Mesenchymal stem cell (in vitro differentiated cells and primary cell): ENCODE results near the gene NMT1.

Source experiments
- DNase-seq: peaks from one replicate; pipeline ENCODE4 v3.0.0-alpha.2; 2013
- H2AFZ ChIP-seq: one replicate; pipeline ENCODE4 v1.6.1; 2013; ENCODE audit warnings: low read depth, mild to moderate bottlenecking, control low read depth, inconsistent platforms, low read length, moderate library complexity
- H2AK5ac ChIP-seq: 2 replicates; pipeline ENCODE4 v1.6.1; 2013; ENCODE audit warnings: low read length, moderate library complexity, mild to moderate bottlenecking, inconsistent platforms; ENCODE audit not compliant: severe bottlenecking
- H2BK120ac ChIP-seq: one replicate; pipeline ENCODE4 v1.6.1; 2013; ENCODE audit warnings: low read depth, mild to moderate bottlenecking, inconsistent platforms, low read length, moderate library complexity
- H2BK12ac ChIP-seq, 2 experiments: one replicate each; pipeline ENCODE4 v1.6.1; 2013; ENCODE audit warnings: inconsistent platforms in 2 of 2, low read length in 2 of 2, mild to moderate bottlenecking in 2 of 2, moderate library complexity in 2 of 2, control low read depth in 1 of 2
- H2BK15ac ChIP-seq: one replicate; pipeline ENCODE4 v1.6.1; 2013; ENCODE audit warnings: mild to moderate bottlenecking, low read depth, inconsistent platforms; ENCODE audit not compliant: poor library complexity, severe bottlenecking
- H2BK5ac ChIP-seq: 2 replicates; pipeline ENCODE4 v1.6.1; 2013; ENCODE audit warnings: low read depth, mild to moderate bottlenecking, low read length, control low read depth, inconsistent platforms; ENCODE audit not compliant: poor library complexity, severe bottlenecking
- H3K14ac ChIP-seq, 2 experiments: one replicate each; pipeline ENCODE4 v1.6.1; 2013; ENCODE audit warnings: inconsistent platforms in 2 of 2, low read length in 2 of 2, control low read depth in 1 of 2, mild to moderate bottlenecking in 1 of 2, moderate library complexity in 1 of 2
- H3K18ac ChIP-seq, 2 experiments: one replicate each; pipeline ENCODE4 v1.6.1; 2013; ENCODE audit warnings: inconsistent platforms in 2 of 2, low read length in 2 of 2, control low read depth in 1 of 2, low read depth in 1 of 2, mild to moderate bottlenecking in 1 of 2
- H3K23ac ChIP-seq, 2 experiments: one replicate each; pipeline ENCODE4 v1.6.1; 2013; ENCODE audit warnings: inconsistent platforms in 2 of 2, low read length in 2 of 2, mild to moderate bottlenecking in 2 of 2, moderate library complexity in 2 of 2, control low read depth in 1 of 2
- H3K27ac ChIP-seq: 2 replicates; pipeline ENCODE4 v1.5.1; 2013; ENCODE audit warnings: mild to moderate bottlenecking, moderate library complexity, low read length, control low read depth, inconsistent platforms; ENCODE audit not compliant: poor library complexity, severe bottlenecking
- H3K27me3 ChIP-seq, 2 experiments: 2 replicates each; pipeline versions ENCODE4 v1.6.1 to v1.7.0; 2013; ENCODE audit warnings: low read length in 2 of 2, mild to moderate bottlenecking in 2 of 2, moderate library complexity in 2 of 2, control low read depth in 1 of 2, inconsistent platforms in 1 of 2; ENCODE audit not compliant: control insufficient read depth in 1 of 2, insufficient read depth in 1 of 2
- H3K36me3 ChIP-seq, 2 experiments: 2 replicates each; pipeline versions ENCODE4 v1.6.1 to v1.7.0; 2013; ENCODE audit warnings: low read length in 2 of 2, control low read depth in 1 of 2, inconsistent platforms in 1 of 2, low read depth in 1 of 2, mild to moderate bottlenecking in 1 of 2; ENCODE audit not compliant: insufficient read depth in 2 of 2, control insufficient read depth in 1 of 2
- H3K4ac ChIP-seq, 2 experiments: one replicate each; pipeline ENCODE4 v1.6.1; 2013; ENCODE audit warnings: inconsistent platforms in 2 of 2, low read length in 2 of 2, mild to moderate bottlenecking in 2 of 2, moderate library complexity in 2 of 2, control low read depth in 1 of 2, low read depth in 1 of 2
- H3K4me1 ChIP-seq: 2 replicates; pipeline ENCODE4 v1.6.1; 2013; ENCODE audit warnings: low read depth, low read length, control low read depth; ENCODE audit not compliant: control insufficient read depth, insufficient read depth
- H3K4me2 ChIP-seq: 2 replicates; pipeline ENCODE4 v1.6.1; 2013; ENCODE audit warnings: low read length, mild to moderate bottlenecking, inconsistent platforms; ENCODE audit not compliant: poor library complexity, severe bottlenecking
- H3K4me3 ChIP-seq, 2 experiments: 2 replicates each; pipeline versions ENCODE4 v1.5.1 to v1.7.0; 2013; ENCODE audit warnings: low read length in 2 of 2, mild to moderate bottlenecking in 2 of 2, control low read depth in 1 of 2, low read depth in 1 of 2; ENCODE audit not compliant: insufficient read depth in 1 of 2
- H3K79me1 ChIP-seq: replicated peaks from 2 replicates; pipeline ENCODE4 v1.6.1; 2013; ENCODE audit warnings: mild to moderate bottlenecking, control low read depth, low read length, inconsistent platforms; ENCODE audit not compliant: poor library complexity, severe bottlenecking
- H3K9ac ChIP-seq: 2 replicates; pipeline ENCODE4 v1.7.0; 2013; ENCODE audit warnings: mild to moderate bottlenecking, low read length, moderate library complexity
- H3K9me3 ChIP-seq: 2 replicates; pipeline ENCODE4 v1.7.0; 2013; ENCODE audit warnings: mild to moderate bottlenecking, low read length; ENCODE audit not compliant: control insufficient read depth
- H4K8ac ChIP-seq: one replicate; pipeline ENCODE4 v1.6.1; 2013; ENCODE audit warnings: inconsistent platforms, mild to moderate bottlenecking, low read length, moderate library complexity
- H4K91ac ChIP-seq: one replicate; pipeline ENCODE4 v1.6.1; 2013; ENCODE audit warnings: mild to moderate bottlenecking, low read length, inconsistent platforms
- WGBS: methylation state at CpG from one replicate; pipeline ENCODE4 v1.1.7; 2013; ENCODE audit warnings: mixed read lengths; 5-methylcytosine and 5-hydroxymethylcytosine counted together

The NMT1 gene

DNA sequence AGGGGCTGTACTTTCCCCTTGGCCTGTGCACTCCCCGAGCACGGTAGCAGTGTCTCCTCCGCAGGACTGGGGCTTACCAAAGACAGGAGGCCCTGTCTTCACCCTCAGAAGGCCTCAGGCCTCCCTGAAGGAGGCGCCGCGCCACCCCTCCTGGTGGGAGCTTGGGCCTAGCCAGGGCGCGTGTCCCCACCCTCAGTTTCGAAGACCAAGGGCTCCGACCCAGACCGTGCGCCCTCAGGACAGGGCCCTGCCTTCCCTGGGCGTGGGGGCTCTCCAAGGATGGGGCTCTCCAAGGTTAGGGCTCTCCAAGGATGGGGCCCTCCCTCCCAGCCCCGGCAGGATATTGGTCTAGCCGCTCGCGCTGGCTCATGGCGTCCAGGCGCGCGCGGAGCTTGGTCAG is 59.4 kb downstream of the NMT1 start:
- Histone ChIP-seq H3K4me1 (peaks cover 29% of the 10 kb centered on the region), H3K18ac (no peak overlapping the region), H3K9me3 (no peaks in the 10 kb centered on the region), H2BK5ac (no peak overlapping the region), H2BK120ac (no peak overlapping the region), H2AK5ac (no peak overlapping the region), H2AFZ (no peak overlapping the region), H3K9ac (no peak overlapping the region), H3K14ac (no peak overlapping the region), H3K27ac (no peak overlapping the region), H3K79me1 (peaks cover 39% of the 10 kb centered on the region), H4K8ac (no peak overlapping the region), H2BK12ac (no peak overlapping the region), H3K4me2 (no peak overlapping the region), H2BK15ac (no peak overlapping the region), H3K27me3 (no peaks in the 10 kb centered on the region), H3K23ac (no peak overlapping the region), H3K4me3 (no peak overlapping the region), H3K4ac (no peak overlapping the region), H4K91ac (peak overlapping the region; percentile 6), H3K36me3 (peaks cover 31 to 55% of the 10 kb centered on the region in 2 experiments)
- 98% methylated on average over 22 of the region's 22 CpGs for WGBS
- DNase-seq, result no peak

DNA sequence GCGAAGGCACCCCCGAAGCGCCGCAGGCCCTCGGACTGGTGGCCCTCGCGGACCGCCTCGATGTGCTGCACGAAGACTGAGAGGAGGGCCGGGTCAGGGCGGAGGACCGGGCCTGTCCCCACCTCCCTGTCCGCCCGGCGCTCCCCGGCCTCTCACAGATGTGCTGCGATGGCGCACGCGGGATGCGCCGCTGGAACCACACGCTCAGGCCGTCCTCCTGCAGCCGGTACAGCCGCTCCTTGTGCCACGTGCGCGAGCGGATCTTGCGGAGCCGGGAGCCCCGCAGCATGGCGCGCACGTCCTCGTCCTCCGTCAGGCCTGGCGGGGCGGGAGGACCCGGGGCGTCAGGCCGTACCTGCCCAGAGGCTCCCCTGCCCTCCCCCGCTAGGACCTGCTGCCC is 59.9 kb downstream of the NMT1 start:
- Histone ChIP-seq H2BK120ac (no peak overlapping the region), H3K4me3 (no peak overlapping the region), H4K8ac (no peak overlapping the region), H4K91ac (peak overlapping the region; percentile 6), H2AFZ (no peak overlapping the region), H3K27ac (no peak overlapping the region), H3K9ac (no peak overlapping the region), H3K4me1 (peaks cover 28% of the 10 kb centered on the region), H3K4me2 (no peak overlapping the region), H3K9me3 (no peaks in the 10 kb centered on the region), H2AK5ac (no peak overlapping the region), H3K14ac (no peak overlapping the region), H2BK5ac (no peak overlapping the region), H2BK12ac (no peak overlapping the region), H3K36me3 (peaks cover 28 to 55% of the 10 kb centered on the region in 2 experiments), H3K23ac (no peak overlapping the region), H3K18ac (no peak overlapping the region), H2BK15ac (peak overlapping the region; percentile 12), H3K4ac (peak overlapping the region in 1 of 2 experiments; percentile 54), H3K79me1 (peaks cover 39% of the 10 kb centered on the region), H3K27me3 (no peaks in the 10 kb centered on the region)
- WGBS, result 94% methylated on average over 45 of the region's 45 CpGs
- no peak for DNase-seq

DNA sequence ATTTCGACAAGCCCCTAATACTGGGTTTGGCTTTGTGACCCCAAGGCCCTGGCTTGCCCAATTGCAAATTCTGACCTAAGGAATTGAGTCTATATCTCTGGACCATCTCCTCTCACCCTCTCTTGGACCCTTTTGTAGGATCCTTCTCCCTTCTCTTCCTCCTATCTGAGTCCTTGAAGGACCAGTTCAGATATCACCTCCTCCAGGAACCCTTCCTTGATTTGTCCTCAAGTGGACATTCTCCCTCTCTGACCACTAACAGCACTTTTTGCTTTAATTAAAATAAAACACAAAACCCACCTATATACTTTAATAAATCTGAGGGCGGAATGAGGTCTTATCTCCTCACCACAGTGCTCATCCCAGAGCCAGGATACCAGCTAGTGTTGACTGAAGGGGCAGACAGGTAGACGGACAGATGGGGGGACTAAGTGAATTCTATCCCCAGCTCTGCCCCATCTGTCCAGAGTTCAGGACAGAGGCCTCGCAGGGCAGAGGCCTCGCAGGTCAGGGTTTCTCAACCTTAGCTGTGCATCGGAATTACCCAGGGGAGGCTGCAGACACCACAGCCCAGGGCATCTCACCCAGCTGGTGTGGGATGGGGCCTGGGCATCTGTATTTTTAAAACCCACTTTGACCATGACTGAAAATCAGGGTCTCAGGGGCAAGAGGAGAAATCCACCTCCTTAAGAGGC is 62.1 kb downstream of the NMT1 start:
- Histone ChIP-seq H3K4me1 (peaks cover 37% of the 10 kb centered on the region), H3K9me3 (no peaks in the 10 kb centered on the region), H4K8ac (peak overlapping the region; percentile 62), H2BK15ac (peak overlapping the region; percentile 87), H4K91ac (peak overlapping the region; percentile 97), H3K27ac (peak overlapping the region; percentile 44), H3K27me3 (no peaks in the 10 kb centered on the region), H3K4me3 (peak overlapping the region in 1 of 2 experiments; percentile 40), H2BK12ac (peak overlapping the region; percentile 78 to 98), H3K18ac (peak overlapping the region; percentile 55 to 95), H3K4ac (peak overlapping the region; percentile 89 to 95), H3K4me2 (no peak overlapping the region), H3K23ac (no peak overlapping the region), H3K79me1 (peaks cover 37% of the 10 kb centered on the region), H2BK120ac (peak overlapping the region; percentile 91), H2AFZ (no peak overlapping the region), H2AK5ac (peak overlapping the region; percentile 100), H3K14ac (peak overlapping the region in 1 of 2 experiments; percentile 44), H3K9ac (peak overlapping the region; percentile 73), H3K36me3 (peaks cover 16 to 42% of the 10 kb centered on the region in 2 experiments), H2BK5ac (peak overlapping the region; percentile 96)
- DNase-seq, result no peak
- WGBS, result 92% methylated on average over 6 of the region's 6 CpGs

DNA sequence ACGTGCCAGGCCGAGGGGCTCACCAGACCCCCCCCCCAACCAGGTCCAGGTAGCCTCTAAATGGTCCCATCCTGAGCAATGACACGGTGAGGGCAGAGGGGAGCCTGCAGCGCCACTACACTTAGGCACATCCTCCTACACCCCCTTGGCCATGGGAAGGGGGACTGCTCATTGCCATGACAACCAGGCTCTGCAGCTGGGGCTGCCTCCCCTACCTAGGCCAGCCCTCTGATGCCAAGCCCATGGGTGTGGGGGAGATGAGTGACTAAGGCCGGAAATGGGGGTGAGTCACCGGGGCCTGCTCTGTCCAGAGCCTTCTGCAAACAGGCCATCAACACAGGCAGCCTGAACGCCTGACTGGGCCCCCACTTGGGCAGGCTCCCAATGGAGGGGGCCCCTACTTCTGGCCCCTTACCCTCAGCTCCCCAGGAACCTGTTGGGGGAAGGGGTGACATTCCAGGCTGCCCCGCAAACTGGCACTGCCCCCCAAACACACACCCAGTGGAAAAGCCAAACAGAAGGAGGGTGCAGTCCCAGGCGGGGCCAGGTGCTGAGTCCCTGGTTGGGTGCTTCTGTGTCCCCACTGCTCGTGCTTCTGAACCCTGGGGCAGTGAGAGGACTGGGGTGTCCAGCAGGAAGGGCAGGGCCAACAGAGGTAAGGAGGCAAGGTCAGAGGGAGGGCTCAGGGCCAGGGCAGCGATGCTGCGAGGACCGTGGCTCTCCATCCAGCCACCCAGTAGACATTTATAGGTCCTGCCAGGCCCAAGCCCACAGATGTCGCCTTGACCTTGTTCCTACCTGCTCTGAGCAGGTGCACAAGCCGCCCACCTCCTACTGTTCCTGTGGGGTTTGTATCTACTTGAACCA is 63.0 kb downstream of the NMT1 start:
- peaks cover 41% of the 10 kb centered on the region for H3K4me1 ChIP-seq
- peaks cover 30% of the 10 kb centered on the region for H3K79me1 ChIP-seq
- peak overlapping the region; percentile 85 to 95 for H3K4ac ChIP-seq

More for the DNA sequence above, 63.0 kb downstream of the NMT1 start:
- Histone ChIP-seq H2BK5ac (peak overlapping the region; percentile 78), H3K27me3 (no peaks in the 10 kb centered on the region), H3K14ac (peak overlapping the region in 1 of 2 experiments; percentile 79), H3K4me2 (peak overlapping the region; percentile 39), H3K36me3 (peaks cover 7 to 35% of the 10 kb centered on the region in 2 experiments), H2AFZ (no peak overlapping the region), H3K27ac (peak overlapping the region; percentile 86), H4K91ac (peak overlapping the region; percentile 97), H2BK15ac (peak overlapping the region; percentile 87), H2AK5ac (peak overlapping the region; percentile 100), H4K8ac (peak overlapping the region; percentile 82), H2BK120ac (peak overlapping the region; percentile 94), H2BK12ac (peak overlapping the region; percentile 97 to 98), H3K4me3 (peak overlapping the region in 1 of 2 experiments; percentile 40), H3K9me3 (no peaks in the 10 kb centered on the region), H3K18ac (peak overlapping the region; percentile 94 to 95), H3K23ac (peak overlapping the region in 1 of 2 experiments; percentile 60), H3K9ac (peak overlapping the region; percentile 73)
- DNase-seq, result peak; percentile 94
- WGBS, result 56% methylated on average over 13 of the region's 15 CpGs
